DOHH2 (cell line): ENCODE measurements around the gene AGK.

Experiments
- H3F3A ChIP-seq: fragments of 200-600 bp; sonication (generic), shearing (Covaris generic); 2 replicates; pipeline ENCODE4 v1.6.0; 2016; ENCODE audit warnings: antibody characterized with exemption, mild to moderate bottlenecking; ENCODE audit not compliant: control insufficient read depth, insufficient read depth
- H3K27ac ChIP-seq: fragments of 200-600 bp; sonication (generic); 2 replicates; pipeline ENCODE4 v1.5.1; 2014; ENCODE audit warnings: low read depth, mild to moderate bottlenecking, low read length, moderate library complexity
- H3K27me3 ChIP-seq: fragments of 200-600 bp; sonication (generic); 2 replicates; pipeline ENCODE4 v1.6.1; 2014; ENCODE audit warnings: mild to moderate bottlenecking, low read length, mixed read lengths; ENCODE audit not compliant: control insufficient read depth
- H3K36me3 ChIP-seq: fragments of 200-600 bp; sonication (generic); 2 replicates; pipeline ENCODE4 v1.6.1; 2014; ENCODE audit warnings: mild to moderate bottlenecking, low read length, moderate library complexity, mixed read lengths; ENCODE audit not compliant: control insufficient read depth
- H3K4me1 ChIP-seq: fragments of 200-600 bp; sonication (generic); 2 replicates; pipeline ENCODE4 v1.6.1; 2014; ENCODE audit warnings: mild to moderate bottlenecking, low read length, mixed read lengths; ENCODE audit not compliant: control insufficient read depth
- H3K4me2 ChIP-seq: fragments of 200-600 bp; sonication (generic); 2 replicates; pipeline ENCODE4 v1.6.0; 2014; ENCODE audit warnings: mild to moderate bottlenecking, low read length, moderate library complexity
- H3K4me3 ChIP-seq: fragments of 200-600 bp; sonication (generic); 2 replicates; pipeline ENCODE4 v1.5.1; 2014; ENCODE audit warnings: mild to moderate bottlenecking, low read length, mixed read lengths
- H3K79me2 ChIP-seq: fragments of 200-600 bp; sonication (generic); 2 replicates; pipeline ENCODE4 v1.6.1; 2014; ENCODE audit warnings: mild to moderate bottlenecking, low read length, mixed read lengths; ENCODE audit not compliant: control insufficient read depth
- H3K9me2 ChIP-seq: fragments of 200-600 bp; sonication (generic); replicated peaks from 2 replicates; pipeline ENCODE4 v1.6.1; 2014; ENCODE audit warnings: mild to moderate bottlenecking, low read length, mixed read lengths; ENCODE audit not compliant: control insufficient read depth
- H3K9me3 ChIP-seq: fragments of 200-600 bp; sonication (generic); 2 replicates; pipeline ENCODE4 v1.6.1; 2014; ENCODE audit warnings: antibody characterized with exemption, low read length, mixed read lengths; ENCODE audit not compliant: control insufficient read depth, insufficient read depth
- H4K20me1 ChIP-seq: fragments of 200-600 bp; sonication (generic); 2 replicates; pipeline ENCODE4 v1.6.0; 2014; ENCODE audit warnings: low read depth, mild to moderate bottlenecking, antibody characterized with exemption, low read length, moderate library complexity; ENCODE audit not compliant: control insufficient read depth, insufficient read depth
- EZH2phosphoT487 ChIP-seq: fragments of 200-600 bp; sonication (generic); IDR thresholded peaks from 2 replicates; pipeline ENCODE4 v1.6.1; 2017; ENCODE audit warnings: borderline replicate concordance, mild to moderate bottlenecking, antibody characterized with exemption, low read length, moderate library complexity, mixed read lengths
- TF ChIP-seq, protein P1 (sequence below): fragments of 200-600 bp; sonication (generic); IDR thresholded peaks from one replicate; pipeline ENCODE4 v1.5.1; 2014; ENCODE audit warnings: antibody characterized with exemption, mild to moderate bottlenecking, low read depth, low read length; ENCODE audit not compliant: poor library complexity, severe bottlenecking

AGK gene

DNA sequence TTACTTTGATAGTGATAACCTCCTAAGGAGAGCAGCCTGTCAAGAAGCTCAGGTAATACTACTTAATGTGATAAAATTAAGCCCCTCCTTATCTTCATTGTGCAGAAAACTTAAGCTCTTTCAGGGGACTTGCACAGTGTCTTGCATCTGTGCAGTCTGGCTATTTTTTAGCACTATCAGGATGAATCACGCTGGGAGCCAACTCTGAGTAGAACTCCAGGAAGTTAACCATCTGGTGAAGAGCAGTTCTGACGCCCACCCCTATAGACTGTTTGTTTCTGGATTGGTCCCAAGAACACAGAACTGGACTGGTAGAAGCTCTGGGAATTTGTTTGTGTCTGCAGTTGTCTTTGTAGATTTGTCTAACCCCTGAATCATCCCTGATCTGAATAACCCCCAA is 41.9 kb downstream of the AGK start:
- no peak overlapping the region for H3K4me2 ChIP-seq
- TF ChIP-seq, protein P1, sequence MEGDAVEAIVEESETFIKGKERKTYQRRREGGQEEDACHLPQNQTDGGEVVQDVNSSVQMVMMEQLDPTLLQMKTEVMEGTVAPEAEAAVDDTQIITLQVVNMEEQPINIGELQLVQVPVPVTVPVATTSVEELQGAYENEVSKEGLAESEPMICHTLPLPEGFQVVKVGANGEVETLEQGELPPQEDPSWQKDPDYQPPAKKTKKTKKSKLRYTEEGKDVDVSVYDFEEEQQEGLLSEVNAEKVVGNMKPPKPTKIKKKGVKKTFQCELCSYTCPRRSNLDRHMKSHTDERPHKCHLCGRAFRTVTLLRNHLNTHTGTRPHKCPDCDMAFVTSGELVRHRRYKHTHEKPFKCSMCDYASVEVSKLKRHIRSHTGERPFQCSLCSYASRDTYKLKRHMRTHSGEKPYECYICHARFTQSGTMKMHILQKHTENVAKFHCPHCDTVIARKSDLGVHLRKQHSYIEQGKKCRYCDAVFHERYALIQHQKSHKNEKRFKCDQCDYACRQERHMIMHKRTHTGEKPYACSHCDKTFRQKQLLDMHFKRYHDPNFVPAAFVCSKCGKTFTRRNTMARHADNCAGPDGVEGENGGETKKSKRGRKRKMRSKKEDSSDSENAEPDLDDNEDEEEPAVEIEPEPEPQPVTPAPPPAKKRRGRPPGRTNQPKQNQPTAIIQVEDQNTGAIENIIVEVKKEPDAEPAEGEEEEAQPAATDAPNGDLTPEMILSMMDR = no peak
- no peak for TF ChIP-seq EZH2phosphoT487

DNA sequence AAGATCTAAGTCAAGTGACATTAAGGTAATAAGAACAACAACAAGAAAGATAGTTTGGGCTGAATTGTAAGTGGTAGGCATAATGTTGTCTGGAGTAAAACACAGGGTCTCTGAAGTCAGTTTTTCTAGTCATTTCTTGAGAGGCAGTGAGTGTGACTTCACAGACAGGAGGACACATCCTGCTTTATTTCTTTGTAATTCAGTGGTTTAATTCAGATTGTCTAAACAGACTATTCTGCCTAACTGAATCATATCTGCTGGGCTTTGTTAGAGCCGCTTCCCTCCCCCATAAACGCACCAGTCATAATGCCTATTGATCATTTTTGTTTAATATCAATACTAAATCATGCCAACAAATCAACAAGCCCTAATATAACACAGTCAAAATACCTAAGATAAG is 46.8 kb downstream of the AGK start:
- Histone ChIP-seq H3K4me3 (no peak overlapping the region), H3K9me2 (no peaks in the 10 kb centered on the region), H3K36me3 (peaks cover 35% of the 10 kb centered on the region), H3K4me2 (no peak overlapping the region), H3K79me2 (no peaks in the 10 kb centered on the region), H3F3A (no peaks in the 10 kb centered on the region), H3K9me3 (no peaks in the 10 kb centered on the region), H3K27ac (no peak overlapping the region), H3K4me1 (no peaks in the 10 kb centered on the region), H4K20me1 (no peaks in the 10 kb centered on the region), H3K27me3 (no peaks in the 10 kb centered on the region)
- TF ChIP-seq, protein P1 = no peak
- no peak for TF ChIP-seq EZH2phosphoT487

More for the DNA sequence above, 41.9 kb downstream of the AGK start:
- Histone ChIP-seq H3K27me3 (no peaks in the 10 kb centered on the region), H3K4me1 (no peaks in the 10 kb centered on the region), H3K9me2 (no peaks in the 10 kb centered on the region), H3F3A (no peaks in the 10 kb centered on the region), H3K4me3 (no peak overlapping the region), H3K27ac (no peak overlapping the region), H3K79me2 (no peaks in the 10 kb centered on the region), H3K9me3 (no peaks in the 10 kb centered on the region), H3K36me3 (peaks cover 28% of the 10 kb centered on the region), H4K20me1 (no peaks in the 10 kb centered on the region)

DNA sequence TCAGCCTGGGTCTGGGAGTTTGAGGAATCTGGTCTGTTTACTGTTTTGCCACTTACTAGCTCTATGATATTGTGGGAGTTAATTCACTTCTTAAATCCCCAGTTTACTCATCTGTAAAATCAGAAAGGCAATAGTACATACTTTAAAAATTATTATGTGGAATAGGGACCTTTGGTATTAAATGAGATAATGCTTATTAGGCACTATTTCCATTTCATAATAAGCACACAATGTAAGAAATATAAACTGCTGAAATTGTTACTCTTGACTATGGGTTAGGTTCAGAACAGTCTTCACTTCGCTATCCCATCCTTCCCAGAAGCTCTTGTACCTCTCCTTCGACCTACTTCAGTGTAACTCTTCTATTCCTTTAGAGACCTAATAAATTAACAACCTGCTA is 47.2 kb downstream of the AGK start:
- Histone ChIP-seq H3K4me2 (no peak overlapping the region), H3K27ac (no peak overlapping the region), H3K9me3 (no peaks in the 10 kb centered on the region), H3K36me3 (peaks cover 31% of the 10 kb centered on the region), H3K27me3 (no peaks in the 10 kb centered on the region), H3K4me1 (no peaks in the 10 kb centered on the region), H3K79me2 (no peaks in the 10 kb centered on the region), H3F3A (no peaks in the 10 kb centered on the region), H3K4me3 (no peak overlapping the region), H3K9me2 (no peaks in the 10 kb centered on the region), H4K20me1 (no peaks in the 10 kb centered on the region)
- TF ChIP-seq, protein P1 = no peak
- TF ChIP-seq EZH2phosphoT487 = no peak
